Activated CD8-positive, alpha-beta memory T cell treated with anti-CD3 and anti-CD28 coated beads for 4 hours (primary cell): ENCODE results near the gene CHEK2.
A peak's percentile ranks its signal among the peaks of the same experiment; 100 is the strongest.
"Not testable (repeated sequence)": the region's sequence is repeated elsewhere in the genome, so short reads cannot be mapped to it uniquely, and the experiment has no call there.

Experiments
- DNase-seq, 2 donors: peaks; one replicate each; pipeline ENCODE4 v3.0.0-alpha.2; 2020; ENCODE audit warnings: low read depth in 2 of 2

CHEK2 gene

GRCh38 chr22:28741785-28742561, at the start of gene CHEK2, which contains the start of gene HSCB:
CHEK2 (minus strand) TSS chr22:28741820; CDS start chr22:28734721, 7,099 bp downstream.
HSCB (plus strand) TSS chr22:28742039; CDS start chr22:28742096, 57 bp downstream.
- peak; percentile 92 to 97 for DNase-seq

GRCh38 chr22:28791124-28791523, 49.5 kb upstream of the CHEK2 start:
- DNase-seq, result no peak

GRCh38 chr22:28788601-28789000, 47.0 kb upstream of the CHEK2 start:
- no peak for DNase-seq

GRCh38 chr22:28783786-28784671, 42.4 kb upstream of the CHEK2 start:
- no peak for DNase-seq

- DNase-seq, result no peak
Observed at GRCh38 chr22:28780296-28780695, 38.7 kb upstream of the CHEK2 start.

GRCh38 chr22:28779833-28780232, 38.2 kb upstream of the CHEK2 start:
- DNase-seq, result no peak

- DNase-seq, result no peak
Observed at GRCh38 chr22:28774378-28774777, 32.8 kb upstream of the CHEK2 start.

- no peak for DNase-seq
Observed at GRCh38 chr22:28773461-28773867, 31.8 kb upstream of the CHEK2 start.

GRCh38 chr22:28772633-28773460, 31.2 kb upstream of the CHEK2 start, which contains the start of gene CCDC117:
CCDC117 (plus strand) TSS chr22:28772695; CDS start chr22:28772850, 155 bp downstream.
- peak; percentile 85 to 87 for DNase-seq

GRCh38 chr22:28771195-28771791, 29.7 kb upstream of the CHEK2 start:
- DNase-seq, result no peak

GRCh38 chr22:28769394-28770085, 27.9 kb upstream of the CHEK2 start:
- DNase-seq, result no peak

GRCh38 chr22:28768701-28769393, 27.2 kb upstream of the CHEK2 start:
- DNase-seq, result no peak

- no peak for DNase-seq
Observed at GRCh38 chr22:28766628-28767027, 25.0 kb upstream of the CHEK2 start.

GRCh38 chr22:28762000-28762399, 20.4 kb upstream of the CHEK2 start:
- not testable (repeated sequence) for DNase-seq

GRCh38 chr22:28761449-28761755, 19.8 kb upstream of the CHEK2 start:
- DNase-seq, result no peak

GRCh38 chr22:28759861-28760560, 18.4 kb upstream of the CHEK2 start:
- no peak for DNase-seq

- not testable (repeated sequence) for DNase-seq
Observed at GRCh38 chr22:28754512-28754911, 12.9 kb upstream of the CHEK2 start.

- no peak for DNase-seq
Observed at GRCh38 chr22:28750471-28750881, 8.9 kb upstream of the CHEK2 start.

GRCh38 chr22:28743852-28744251, 2.2 kb upstream of the CHEK2 start:
- no peak for DNase-seq

GRCh38 chr22:28742562-28742962, 942 bp upstream of the CHEK2 start:
- DNase-seq, result no peak
